Transverse colon (tissue), 4 donors: Measurements from ENCODE around the gene MYH1. TPM values are rescaled to one million over a fixed set of nuclear protein-coding genes. Genes with fewer than 3 reads are reported as not detected.

Experiments
- DNase-seq: peaks from one replicate; pipeline ENCODE4 v3.0.0-alpha.2; 2019
- H3K27ac ChIP-seq, 4 donors: fragments of 200-600 bp; sonication (generic); 2 replicates each; pipeline ENCODE4 v1.5.1; 2016 to 2018; ENCODE audit warnings: inconsistent platforms in 4 of 4
- H3K27me3 ChIP-seq: fragments of 200-600 bp; sonication (generic); 2 replicates; pipeline ENCODE4 v1.5.1; 2017; ENCODE audit warnings: inconsistent platforms
- H3K36me3 ChIP-seq, 4 donors: fragments of 200-600 bp; sonication (generic); 2 replicates each; pipeline ENCODE4 v1.5.1; 2017 to 2019; ENCODE audit warnings: inconsistent platforms in 4 of 4
- H3K4me1 ChIP-seq, 4 donors: fragments of 200-600 bp; sonication (generic); 2 replicates each; pipeline ENCODE4 v1.5.1; 2017 to 2020; ENCODE audit warnings: inconsistent platforms in 4 of 4
- H3K4me3 ChIP-seq, 4 donors: fragments of 200-600 bp; sonication (generic); 1 replicate in 1 of 4; 2 replicates in 3 of 4; pipeline versions ENCODE4 v1.5.1 to v1.6.1; 2017 to 2019; ENCODE audit warnings: inconsistent platforms in 4 of 4
- H3K9me3 ChIP-seq, 2 donors: fragments of 200-600 bp; sonication (generic); 2 replicates each; pipeline ENCODE4 v1.5.1; 2017 to 2019; ENCODE audit warnings: inconsistent platforms in 2 of 2
- CTCF ChIP-seq, 5 experiments: fragments of 200-600 bp in 3 of 5; fragments of 450-650 bp in 2 of 5; sonication (generic) in 3 of 5; IDR thresholded peaks; 1 replicate in 2 of 5; 2 replicates in 3 of 5; pipeline ENCODE4 v1.5.1; 2016 to 2017; ENCODE audit warnings: antibody characterized with exemption in 5 of 5, inconsistent platforms in 3 of 5, mild to moderate bottlenecking in 2 of 5, moderate library complexity in 1 of 5
- EP300 ChIP-seq: sonication (generic); formaldehyde crosslinking; IDR thresholded peaks from one replicate; pipeline ENCODE4 v1.6.1; 2017; ENCODE audit warnings: antibody characterized with exemption, low read depth
- POLR2A ChIP-seq: fragments of 450-650 bp; IDR thresholded peaks from one replicate; pipeline ENCODE4 v1.6.1; 2016; ENCODE audit warnings: antibody characterized with exemption, mild to moderate bottlenecking, moderate library complexity
- POLR2AphosphoS5 ChIP-seq, 3 donors: sonication (generic); formaldehyde crosslinking; IDR thresholded peaks; one replicate each; pipeline ENCODE4 v1.6.1; 2016; ENCODE audit warnings: antibody characterized with exemption in 3 of 3
- WGBS, 2 donors: methylation state at CpG; one replicate each; pipeline ENCODE4 v1.1.5; 2018; ENCODE audit warnings: low coverage in 1 of 2; 5-methylcytosine and 5-hydroxymethylcytosine counted together
- in situ Hi-C, 4 donors: fragments of 200-750 bp; cut with MboI; loops; one replicate each; pipeline versions ENCODE4 v1.15.0 to v1.15.1; 2017; ENCODE audit warnings: low sequenced_read_pairs in 3 of 4, low pct_ligation_motif_present in 1 of 4, low pct_unique_long_range_greater_than_20kb in 1 of 4
- intact Hi-C: fragments of 100-400 bp; cut with DNase I; formaldehyde crosslinking; loops from one replicate; pipeline ENCODE4 v1.15.1; 2023; ENCODE audit warnings: low total_unique reads
- total RNA-seq, 4 donors: library from RNA; depleted of rRNA; stranded (reverse); fragments of >200 nt; gene quantifications; one replicate each; pipeline ENCODE4 v1.1.0, GENCODE V29; 2016

Gene MYH1
- total RNA-seq, 4 donors from 2014 or later, result 0.16 to 1.6 TPM; not detected in 2

- WGBS, 2 donors, result 83 to 89% methylated on average over 1 of the region's 1 CpG
- no peaks in the 10 kb centered on the region for H3K9me3 ChIP-seq
- no peaks in the 10 kb centered on the region for H3K27me3 ChIP-seq
- TF ChIP-seq CTCF (IDR thresholded peaks at IDR 0.05) (no peak), POLR2AphosphoS5 (IDR thresholded peaks at IDR 0.05) (no peak), POLR2A (no peak), EP300 (no peak)
- no peaks in the 10 kb centered on the region for H3K4me1 ChIP-seq
- no peaks in the 10 kb centered on the region for H3K36me3 ChIP-seq
- in situ Hi-C loops, result no loop called here
- no peak overlapping the region for H3K27ac ChIP-seq
- intact Hi-C loops, result no loop called here
- no peak for DNase-seq
- H3K4me3 ChIP-seq, result no peak overlapping the region
These were observed 36.1 kb downstream of the MYH1 start for GRCh38 chr17:10482252-10482651.

GRCh38 chr17:10477701-10478100, 40.6 kb downstream of the MYH1 start:
- in situ Hi-C loops, result no loop called here
- H3K4me3 ChIP-seq, result no peak overlapping the region
- H3K4me1 ChIP-seq, result no peaks in the 10 kb centered on the region
- DNase-seq, result no peak
- intact Hi-C loops, result no loop called here
- H3K9me3 ChIP-seq, result no peaks in the 10 kb centered on the region
- H3K27ac ChIP-seq, result no peak overlapping the region
- H3K36me3 ChIP-seq, result no peaks in the 10 kb centered on the region
- no peaks in the 10 kb centered on the region for H3K27me3 ChIP-seq
- no peak for TF ChIP-seq POLR2A
- TF ChIP-seq EP300, result no peak
- no peak for TF ChIP-seq CTCF (IDR thresholded peaks at IDR 0.05)
- WGBS, 2 donors, result 61 to 70% methylated on average over 1 of the region's 1 CpG

- no peak for DNase-seq
- in situ Hi-C loops, result no loop called here
- intact Hi-C loops, result no loop called here
- no peaks in the 10 kb centered on the region for H3K27me3 ChIP-seq
- no peak for TF ChIP-seq CTCF (IDR thresholded peaks at IDR 0.05)
- no peak for TF ChIP-seq POLR2A
- no peak for TF ChIP-seq EP300
- no peak for TF ChIP-seq POLR2AphosphoS5 (IDR thresholded peaks at IDR 0.05)
- no peak overlapping the region for H3K4me3 ChIP-seq
- H3K36me3 ChIP-seq, result no peaks in the 10 kb centered on the region
- 76 to 81% methylated on average over 4 of the region's 4 CpGs for WGBS, 2 donors
- no peak overlapping the region for H3K27ac ChIP-seq
- H3K9me3 ChIP-seq, result no peaks in the 10 kb centered on the region
- no peaks in the 10 kb centered on the region for H3K4me1 ChIP-seq
These were observed 43.8 kb downstream of the MYH1 start for GRCh38 chr17:10474536-10474935.

- H3K4me3 ChIP-seq, result no peak overlapping the region
- H3K36me3 ChIP-seq, result no peaks in the 10 kb centered on the region
- no peaks in the 10 kb centered on the region for H3K9me3 ChIP-seq
- in situ Hi-C loops, result no loop called here
- no peak for TF ChIP-seq POLR2A
- TF ChIP-seq EP300, result no peak
- no peak for TF ChIP-seq CTCF (IDR thresholded peaks at IDR 0.05)
- no peak for TF ChIP-seq POLR2AphosphoS5 (IDR thresholded peaks at IDR 0.05)
- WGBS, 2 donors, result 63 to 79% methylated on average over 1 of the region's 1 CpG
- intact Hi-C loops, result no loop called here
- DNase-seq, result no peak
- H3K4me1 ChIP-seq, result no peaks in the 10 kb centered on the region
- no peak overlapping the region for H3K27ac ChIP-seq
- no peaks in the 10 kb centered on the region for H3K27me3 ChIP-seq
These were observed 46.5 kb downstream of the MYH1 start for GRCh38 chr17:10471858-10472257.
